Endothelial cell of umbilical vein (primary cell): ENCODE results near the gene IQSEC3.

Source experiments
- CTCF ChIP-seq, 2 donors: IDR thresholded peaks; 1 replicate in 1 of 2; 2 replicates in 1 of 2; pipeline ENCODE4 v1.5.1; 2011; ENCODE audit warnings: low read length in 2 of 2, mild to moderate bottlenecking in 2 of 2, moderate library complexity in 2 of 2, control low read depth in 1 of 2, inconsistent platforms in 1 of 2, low read depth in 1 of 2; ENCODE audit not compliant: insufficient read depth in 1 of 2; ENCODE audit errors: extremely low read depth in 1 of 2
- EZH2 ChIP-seq: IDR thresholded peaks from 2 replicates; pipeline ENCODE4 v1.6.1; 2012; ENCODE audit warnings: borderline replicate concordance, low read depth, mild to moderate bottlenecking, moderate library complexity, low read length, inconsistent platforms; ENCODE audit not compliant: severe bottlenecking
- POLR2A ChIP-seq: IDR thresholded peaks from 2 replicates; pipeline ENCODE4 v1.6.1; 2012; ENCODE audit warnings: low read depth, mild to moderate bottlenecking, control low read depth, low read length

GRCh38 chr12:121647-122046 lies 55.1 kb downstream of the IQSEC3 start:
- TF ChIP-seq EZH2 = no peak
- TF ChIP-seq CTCF (IDR thresholded peaks at IDR 0.05; ENCODE audit: extremely low read depth in 1 of 2, insufficient read depth in 1 of 2, low read depth in 1 of 2, low read length in 2 of 2) = no peak
- no peak for TF ChIP-seq POLR2A
